Non-pigmented ciliary epithelial cell (primary cell): ENCODE measurements around the gene ATP6V0D1.

Experiments
- DNase-seq: peaks from one replicate; pipeline ENCODE4 v3.0.0-alpha.2; 2010; ENCODE audit warnings: low read depth

ATP6V0D1 gene

GRCh38 chr16:67445126-67445426 is 35.9 kb downstream of the ATP6V0D1 start:
- DNase-seq: no peak

- DNase-seq: no peak
Measured at GRCh38 chr16:67444259-67445125, 36.5 kb downstream of the ATP6V0D1 start.

- no peak for DNase-seq
Measured at GRCh38 chr16:67443265-67443664, 37.7 kb downstream of the ATP6V0D1 start.

GRCh38 chr16:67442581-67443255 is 38.2 kb downstream of the ATP6V0D1 start:
- no peak for DNase-seq

GRCh38 chr16:67441907-67442306 is 39.0 kb downstream of the ATP6V0D1 start:
- no peak for DNase-seq

- DNase-seq: no peak
Measured at GRCh38 chr16:67441271-67441753, 39.6 kb downstream of the ATP6V0D1 start.

GRCh38 chr16:67438824-67439393 is 42.0 kb downstream of the ATP6V0D1 start:
- no peak for DNase-seq

GRCh38 chr16:67438098-67438791 is 42.7 kb downstream of the ATP6V0D1 start:
- DNase-seq: no peak

GRCh38 chr16:67437513-67437912 is 43.4 kb downstream of the ATP6V0D1 start:
- DNase-seq: no peak

GRCh38 chr16:67436640-67437193 is 44.2 kb downstream of the ATP6V0D1 start:
- DNase-seq: no peak

- DNase-seq: no peak
Measured at GRCh38 chr16:67435758-67436164, 45.2 kb downstream of the ATP6V0D1 start.

GRCh38 chr16:67433131-67433719 is 47.7 kb downstream of the ATP6V0D1 start:
- DNase-seq: no peak

- DNase-seq: no peak
Measured at GRCh38 chr16:67432506-67432890, 48.5 kb downstream of the ATP6V0D1 start.

GRCh38 chr16:67431775-67432505 is 49.0 kb downstream of the ATP6V0D1 start:
- no peak for DNase-seq

- no peak for DNase-seq
Measured at GRCh38 chr16:67430977-67431774, 49.8 kb downstream of the ATP6V0D1 start, which contains the start of gene HSD11B2. TSS of gene HSD11B2 (plus strand) at chr16:67431121. CDS start at chr16:67431249, 128 bp downstream.

- no peak for DNase-seq
Measured at GRCh38 chr16:67430504-67430976, 50.4 kb downstream of the ATP6V0D1 start.

GRCh38 chr16:67429799-67430503 is 51.0 kb downstream of the ATP6V0D1 start:
- DNase-seq: no peak

GRCh38 chr16:67429053-67429798 is 51.7 kb downstream of the ATP6V0D1 start:
- no peak for DNase-seq
